ENCODE data around the gene FOXF1.

Gene FOXF1

GRCh38 chr16:86510465-86511261 lies at the start of gene FOXF1:
Gene FOXF1, plus strand, starts transcription at chr16:86510527. Its CDS starts 43 bp downstream, at chr16:86510570.
- DNase-seq, result no peak

GRCh38 chr16:86461037-86461436 lies 49.3 kb upstream of the FOXF1 start:
- DNase-seq, result no peak

- DNase-seq, result no peak
Measured at GRCh38 chr16:86462334-86463084, 47.8 kb upstream of the FOXF1 start.

DNA sequence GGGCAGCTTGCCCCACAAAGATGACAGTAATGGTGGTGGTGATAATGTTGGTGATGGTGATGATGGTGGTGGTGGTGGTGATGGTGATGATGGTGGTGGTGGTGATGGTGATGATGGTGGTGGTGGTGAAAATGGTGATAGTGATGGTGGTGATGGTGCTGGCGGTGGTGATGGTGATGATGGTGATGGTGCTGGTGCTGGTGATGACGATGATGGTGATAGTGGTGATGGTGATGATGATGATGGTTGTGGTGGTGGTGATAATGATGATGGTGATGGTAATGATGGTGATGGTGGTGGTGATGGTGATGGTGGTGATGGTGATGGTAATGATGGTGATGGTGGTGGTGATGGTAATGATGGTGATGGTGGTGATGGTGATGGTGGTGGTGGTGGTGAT lies 46.3 kb upstream of the FOXF1 start:
- no peak for DNase-seq

DNA sequence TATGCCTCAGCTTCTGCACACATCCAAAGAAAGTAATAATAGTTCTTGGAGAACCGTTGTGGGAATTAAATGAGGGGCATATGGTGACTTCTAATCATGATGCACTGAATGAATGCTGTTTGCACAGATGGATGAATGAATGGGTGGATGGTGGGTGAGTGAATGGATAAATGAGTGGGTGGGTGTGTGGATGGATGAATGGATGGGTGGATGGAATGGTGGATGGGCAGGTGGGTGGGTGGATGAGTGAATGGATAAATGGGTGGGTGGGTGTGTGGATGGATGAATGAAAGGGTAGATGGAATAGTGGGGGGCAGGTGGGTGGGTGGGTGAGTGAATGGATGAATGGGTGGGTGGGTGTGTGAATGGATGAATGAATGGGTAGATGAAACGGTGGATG lies 44.9 kb upstream of the FOXF1 start:
- DNase-seq, result no peak

DNA sequence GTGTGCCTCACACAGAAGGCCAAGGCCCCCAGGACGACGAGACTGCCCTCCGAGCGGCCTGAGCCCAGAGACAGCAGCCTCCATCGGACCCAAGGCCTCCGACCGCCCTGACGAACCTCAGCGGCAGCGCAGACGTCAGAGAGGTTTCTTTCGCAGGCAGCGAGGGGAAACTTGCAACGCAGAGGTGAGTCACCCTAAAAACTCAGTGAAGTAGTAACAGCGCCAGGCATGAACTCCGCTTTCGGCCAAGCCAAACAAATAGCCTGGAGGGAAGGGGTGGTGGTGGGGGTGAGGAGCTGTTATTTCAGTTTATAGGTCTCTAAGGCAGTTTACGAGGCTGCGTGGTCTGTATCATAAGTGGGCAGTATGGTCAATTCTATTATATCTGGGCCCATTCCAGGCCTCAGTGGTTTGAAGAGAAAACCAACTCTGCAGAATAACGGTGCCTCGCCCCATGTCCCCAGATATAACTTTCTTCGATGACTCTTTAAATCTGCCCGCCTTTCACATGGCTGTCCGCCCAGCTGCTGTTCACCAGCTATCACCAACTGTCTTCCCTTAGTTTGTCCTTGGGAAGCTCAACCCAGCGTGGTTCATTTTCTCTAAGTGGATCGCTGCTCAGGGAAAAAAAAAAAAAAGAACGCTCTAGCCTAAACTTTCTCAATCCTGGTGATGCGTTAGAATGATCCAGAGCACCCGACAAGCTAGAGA lies 43.5 kb upstream of the FOXF1 start:
- no peak for DNase-seq

- DNase-seq, result no peak
Measured at GRCh38 chr16:86467490-86467889, 42.8 kb upstream of the FOXF1 start.

GRCh38 chr16:86470964-86471363 lies 39.4 kb upstream of the FOXF1 start:
- no peak for DNase-seq

GRCh38 chr16:86471896-86472295 lies 38.4 kb upstream of the FOXF1 start:
- no peak for DNase-seq

GRCh38 chr16:86472366-86472765 lies 38.0 kb upstream of the FOXF1 start:
- DNase-seq, result no peak

DNA sequence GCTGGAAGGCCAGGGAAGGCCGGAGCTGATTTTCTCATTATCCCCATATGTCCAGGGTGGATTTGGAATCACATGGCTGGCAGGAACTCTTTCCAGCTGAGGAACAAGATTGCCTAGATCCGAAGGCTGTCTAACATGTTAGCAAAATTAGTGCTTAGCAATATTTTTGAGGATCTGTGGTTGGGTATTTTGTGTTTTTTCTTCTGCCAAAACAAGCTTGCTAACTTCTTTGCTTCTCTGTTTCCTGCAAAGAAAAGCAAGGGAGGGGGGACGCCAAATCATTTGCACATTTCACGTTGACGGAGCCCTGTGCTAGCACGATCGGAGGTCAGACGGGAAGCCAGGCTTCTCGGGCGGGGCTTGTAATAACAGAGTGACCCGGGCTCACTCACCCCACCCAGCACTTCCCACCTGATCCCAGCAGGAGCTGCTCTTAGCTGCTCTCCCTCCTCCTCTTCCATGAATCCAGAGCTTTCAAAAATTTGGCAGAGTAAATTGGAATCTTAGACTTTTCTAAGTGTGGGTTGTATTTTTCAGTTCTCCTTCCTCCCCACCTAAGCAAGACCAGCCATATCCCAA lies 33.3 kb upstream of the FOXF1 start:
- no peak for DNase-seq

GRCh38 chr16:86477642-86478041 lies 32.7 kb upstream of the FOXF1 start:
- DNase-seq, result no peak

DNA sequence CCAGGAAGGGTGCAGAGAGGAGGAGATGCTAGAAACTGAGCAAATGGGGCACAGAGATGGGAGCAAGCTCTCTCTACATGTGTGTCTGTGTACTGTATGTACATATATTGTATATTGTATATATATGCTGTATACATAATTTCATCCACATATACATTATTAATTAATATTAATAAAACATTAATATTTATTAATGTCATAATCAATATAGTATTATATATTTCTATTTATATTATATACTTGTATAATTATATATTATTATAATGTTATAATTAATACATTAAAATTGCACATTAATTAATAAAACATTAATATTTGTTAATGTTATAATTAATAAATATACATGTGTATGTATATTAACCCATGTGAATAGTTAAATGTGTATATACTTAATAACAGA lies 31.5 kb upstream of the FOXF1 start:
- DNase-seq, result no peak

DNA sequence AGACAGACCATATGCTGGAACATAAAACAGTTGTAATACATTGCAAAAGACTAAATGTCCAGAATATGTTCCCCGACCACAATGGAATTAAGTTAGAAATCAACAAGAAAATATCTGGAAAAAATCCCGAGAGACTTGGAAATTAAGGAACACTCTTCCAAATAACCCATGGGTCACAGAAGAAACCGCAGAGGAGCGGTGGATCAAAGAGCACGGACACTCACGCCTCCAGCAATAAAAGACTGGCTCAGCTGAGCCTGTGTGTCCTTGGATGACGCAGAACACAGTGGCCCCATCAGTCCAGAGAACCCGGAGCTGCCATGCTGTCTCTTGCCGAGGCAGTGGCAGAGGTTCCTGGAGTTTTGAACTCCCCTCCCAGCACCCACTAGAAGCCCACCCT lies 30.9 kb upstream of the FOXF1 start:
- no peak for DNase-seq

GRCh38 chr16:86480444-86480843 lies 29.9 kb upstream of the FOXF1 start:
- DNase-seq, result no peak

- no peak for DNase-seq
Measured at GRCh38 chr16:86481607-86482006, 28.7 kb upstream of the FOXF1 start.

DNA sequence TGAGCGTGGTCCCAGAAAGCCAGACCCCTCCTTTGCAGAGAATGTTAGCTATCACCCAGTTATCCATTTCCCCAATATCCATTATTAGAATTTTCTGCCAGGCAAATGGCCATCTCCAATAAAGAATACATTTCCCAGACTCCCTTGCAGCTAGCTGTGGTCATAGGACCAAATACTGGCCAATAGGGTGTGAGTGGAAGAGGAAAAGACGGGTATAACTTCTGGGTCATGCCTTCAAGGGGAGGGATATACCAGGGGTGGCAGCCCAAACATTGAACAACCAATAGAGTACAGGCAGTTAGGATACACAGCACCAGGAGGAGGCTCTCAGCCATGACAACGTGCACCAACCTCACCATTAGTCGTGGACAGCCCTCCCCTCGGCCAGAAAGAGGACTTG lies 26.1 kb upstream of the FOXF1 start:
- DNase-seq, result no peak

GRCh38 chr16:86485746-86486145 lies 24.6 kb upstream of the FOXF1 start:
- no peak for DNase-seq

- no peak for DNase-seq
Measured at GRCh38 chr16:86490859-86491639, 19.3 kb upstream of the FOXF1 start.

DNA sequence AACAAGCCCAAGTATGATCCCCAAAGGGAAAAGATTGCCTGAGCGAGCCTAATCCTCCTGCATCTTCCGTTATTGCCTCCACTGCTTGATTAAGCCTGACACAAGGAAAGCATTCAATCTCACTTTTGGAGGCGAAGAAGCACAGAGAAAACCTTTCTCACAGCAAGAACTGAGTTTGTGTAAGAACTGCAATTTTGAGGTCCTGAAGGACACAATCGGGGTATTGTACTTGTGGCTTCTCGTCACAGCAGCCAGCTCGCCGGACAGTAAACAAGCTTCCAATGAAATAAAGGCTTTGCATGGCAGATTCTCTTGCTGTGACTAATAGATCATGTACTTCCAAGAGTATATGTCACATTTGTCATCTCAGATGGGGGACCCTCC lies 18.7 kb upstream of the FOXF1 start:
- DNase-seq, result no peak

- DNase-seq, result no peak
Measured at GRCh38 chr16:86492267-86492960, 17.9 kb upstream of the FOXF1 start.
